ENCODE measurements around the gene TRIM67. TPM values are rescaled to one million over a fixed set of nuclear protein-coding genes. Genes with fewer than 3 reads are reported as not detected.

Gene TRIM67
- total and polyA plus RNA-seq, 2 of the 4 experiments (the other 2 are of a cell fraction), result not detected

- Histone ChIP-seq H4K8ac (ENCODE audit: low read depth in 2 of 2, low read length in 2 of 2) (no peak overlapping the region), H3K9me1 (ENCODE audit: insufficient read depth, low read length) (no peaks in the 10 kb centered on the region), H3K4me3 (ENCODE audit: insufficient read depth, low read depth, low read length) (no peak overlapping the region), H3K36me3 (ENCODE audit: control insufficient read depth, insufficient read depth, low read length) (no peaks in the 10 kb centered on the region), H3K4ac (ENCODE audit: low read depth, low read length) (no peak overlapping the region), H3K4me1 (ENCODE audit: control insufficient read depth, insufficient read depth, low read length) (no peaks in the 10 kb centered on the region), H2BK15ac (ENCODE audit: low read depth, low read length) (no peak overlapping the region), H4K91ac (ENCODE audit: insufficient read depth, low read depth, low read length) (no peak overlapping the region), H2BK5ac (ENCODE audit: low read depth, low read length, poor library complexity, severe bottlenecking) (no peak overlapping the region), H3K27me3 (ENCODE audit: control insufficient read depth, insufficient read depth, low read length) (peaks cover 13% of the 10 kb centered on the region), H3K79me1 (ENCODE audit: low read depth in 1 of 2, low read length in 2 of 2) (no peaks in the 10 kb centered on the region), H4K5ac (ENCODE audit: low read depth, low read length) (no peak overlapping the region), H4K20me1 (ENCODE audit: insufficient read depth, low read length) (no peaks in the 10 kb centered on the region), H3K4me2 (ENCODE audit: low read depth, low read length) (no peak overlapping the region), H2AK9ac (replicated peaks; ENCODE audit: low read depth, low read length, poor library complexity) (no peak overlapping the region), H3K27ac (ENCODE audit: insufficient read depth, low read length) (no peak overlapping the region), H3K56ac (ENCODE audit: extremely low read depth, insufficient read depth, low read length) (no peak overlapping the region), H3K18ac (ENCODE audit: low read depth, low read length) (no peak overlapping the region), H3K9ac (ENCODE audit: low read depth, low read length) (no peak overlapping the region), H2BK120ac (ENCODE audit: low read depth, low read length) (no peak overlapping the region), H3K23ac (ENCODE audit: low read depth, low read length) (no peak overlapping the region), H2AK5ac (ENCODE audit: low read depth, low read length) (no peak overlapping the region), H3K9me3 (ENCODE audit: control insufficient read depth, insufficient read depth, low read length) (no peaks in the 10 kb centered on the region), H2BK20ac (ENCODE audit: low read depth, low read length) (no peak overlapping the region), H2AFZ (replicated peaks; ENCODE audit: low read length, poor library complexity) (no peak overlapping the region), H3K14ac (replicated peaks; ENCODE audit: low read depth, low read length) (no peak overlapping the region)
- ATAC-seq (ENCODE audit: low read depth) (no peak), DNase-seq (no peak)
- BruUV-seq (replicated peaks), result no TSS peak
- CTCF ChIA-PET, result no interaction called here
- POLR2A ChIA-PET (ENCODE audit: unreplicated experiment), result no interaction called here
- TF ChIP-seq FOS (IDR thresholded peaks at IDR 0.05; ENCODE audit: low read depth, low read length) (no peak), MAFK (IDR thresholded peaks at IDR 0.05; ENCODE audit: low read depth, low read length) (no peak), CEBPB (IDR thresholded peaks at IDR 0.05; ENCODE audit: low read depth, low read length) (no peak), USF2 (IDR thresholded peaks at IDR 0.05; ENCODE audit: low read depth, low read length) (no peak), SMC3 (IDR thresholded peaks at IDR 0.05; ENCODE audit: low read depth, low read length) (no peak), MAZ (IDR thresholded peaks at IDR 0.05; ENCODE audit: borderline replicate concordance, low read depth, low read length) (no peak), RCOR1 (IDR thresholded peaks at IDR 0.05; ENCODE audit: insufficient replicate concordance, low read length) (no peak), BHLHE40 (IDR thresholded peaks at IDR 0.05; ENCODE audit: low read depth, low read length) (no peak), ELK1 (IDR thresholded peaks at IDR 0.05; ENCODE audit: borderline replicate concordance, low read depth, low read length) (no peak)
- in situ Hi-C loops (cut with MboI; ENCODE audit: low sequenced_read_pairs), result no loop called here
- dilution Hi-C loops (cut with HindIII; ENCODE audit: low sequenced_read_pairs, unreplicated experiment), result no loop called here
- intact Hi-C loops (cut with micrococcal nuclease), result no loop called here
- 70% methylated on average over 2 of the region's 7 CpGs; no CpG with 5 or more reads in 1 of the 2 experiments for WGBS, 2 experiments (ENCODE audit: extremely low coverage in 2 of 2, insufficient read length in 1 of 2)
Measured at GRCh38 chr1:231188768-231189167, 26.9 kb downstream of the TRIM67 start.

Measured in IMR-90 (cell line).